Uterus (tissue), 4 donors: ENCODE results near the gene TFF1. TPM values are rescaled to one million over a fixed set of nuclear protein-coding genes. Genes with fewer than 3 reads are reported as not detected.

Experiments
- DNase-seq, 2 donors: peaks; one replicate each; pipeline ENCODE4 v3.0.0-alpha.2; 2019 to 2020
- H3K27ac ChIP-seq, 2 donors: fragments of 200-600 bp; sonication (generic); 1 replicate in 1 of 2; 2 replicates in 1 of 2; pipeline ENCODE4 v1.5.1; 2016 to 2018
- H3K27me3 ChIP-seq, 2 donors: fragments of 200-600 bp; sonication (generic); one replicate each; pipeline ENCODE4 v1.5.1; 2018 to 2019; ENCODE audit warnings: control low read depth in 1 of 2
- H3K36me3 ChIP-seq, 2 donors: fragments of 200-600 bp; sonication (generic); one replicate each; pipeline ENCODE4 v1.5.1; 2019; ENCODE audit warnings: control low read depth in 1 of 2
- H3K4me1 ChIP-seq, 2 donors: fragments of 200-600 bp; sonication (generic); one replicate each; pipeline ENCODE4 v1.5.1; 2018 to 2019; ENCODE audit warnings: control low read depth in 1 of 2
- H3K4me3 ChIP-seq, 2 donors: fragments of 200-600 bp; sonication (generic); 1 replicate in 1 of 2; 2 replicates in 1 of 2; pipeline ENCODE4 v1.5.1; 2018 to 2019; ENCODE audit warnings: mild to moderate bottlenecking in 1 of 2
- H3K9me3 ChIP-seq, 2 donors: fragments of 200-600 bp; sonication (generic); one replicate each; pipeline ENCODE4 v1.5.1; 2019; ENCODE audit warnings: control low read depth in 1 of 2
- POLR2A ChIP-seq, 2 donors: fragments of 450-650 bp; IDR thresholded peaks; one replicate each; pipeline ENCODE4 v1.6.1; 2016; ENCODE audit warnings: antibody characterized with exemption in 2 of 2, mild to moderate bottlenecking in 1 of 2, moderate library complexity in 1 of 2
- intact Hi-C: fragments of 100-400 bp; cut with DNase I; formaldehyde crosslinking; loops from one replicate; pipeline ENCODE4 v1.15.1; 2023; ENCODE audit warnings: low total_unique reads
- total RNA-seq, 4 donors: library from RNA; depleted of rRNA in 3 of 4; stranded (reverse); fragments of >200 nt in 3 of 4; gene quantifications; one replicate each; pipeline versions ENCODE4 v1.1.0 to v1.2.4, GENCODE V29; 2014 to 2023
- TF ChIP-seq, protein P1 (sequence below), 4 experiments: fragments of 200-600 bp in 2 of 4; fragments of 450-650 bp in 2 of 4; sonication (generic) in 2 of 4; IDR thresholded peaks; one replicate each; pipeline ENCODE4 v1.5.1; 2016 to 2019; ENCODE audit warnings: antibody characterized with exemption in 4 of 4, mild to moderate bottlenecking in 2 of 4, moderate library complexity in 1 of 4
- donor health status: DM: yes; HTN: yes; CAD: no.

Gene TFF1
- total RNA-seq, 4 donors from 2014 or later = not detected

DNA sequence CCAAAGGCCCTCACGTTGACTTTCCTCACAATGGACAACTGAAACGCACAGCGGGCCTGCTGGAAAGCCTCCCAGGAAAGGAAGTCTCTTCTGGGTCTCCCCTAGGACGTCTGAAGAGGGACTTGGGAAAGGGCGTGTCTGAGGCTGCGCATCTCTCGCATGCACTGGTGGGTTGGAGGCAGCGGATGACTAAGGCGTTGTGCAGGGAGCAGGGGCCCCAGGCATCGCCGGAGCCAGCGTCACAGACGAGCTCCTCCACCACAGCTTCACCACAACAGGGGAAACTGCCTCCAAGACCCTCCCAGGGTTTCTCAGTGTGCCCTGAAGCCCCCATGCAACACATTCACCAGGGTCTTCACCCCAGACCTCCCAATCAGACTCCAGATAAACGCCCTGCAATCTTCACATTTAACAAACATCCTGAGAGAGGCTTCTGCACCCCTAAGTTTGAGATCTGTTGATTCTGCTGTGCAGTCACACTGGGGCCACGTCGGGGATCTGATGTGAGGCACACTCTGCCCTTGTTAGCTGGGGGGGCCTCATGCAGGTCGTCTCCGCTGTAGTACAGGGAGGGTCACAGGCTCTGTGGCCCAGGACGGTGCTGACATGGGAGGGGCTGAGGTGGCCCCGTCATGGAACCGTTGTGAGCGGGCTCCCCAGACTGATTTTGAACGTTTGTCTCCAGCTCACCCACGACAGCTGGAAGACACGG, 7.0 kb upstream of the TFF1 start:
- no peaks in the 10 kb centered on the region for H3K4me1 ChIP-seq
- no peaks in the 10 kb centered on the region for H3K36me3 ChIP-seq
- DNase-seq = no peak
- H3K9me3 ChIP-seq = no peaks in the 10 kb centered on the region
- H3K27me3 ChIP-seq = no peaks in the 10 kb centered on the region
- H3K4me3 ChIP-seq = no peak overlapping the region
- intact Hi-C loops = no loop called here
- H3K27ac ChIP-seq = no peak overlapping the region
- TF ChIP-seq POLR2A (IDR thresholded peaks at IDR 0.05) = no peak
- TF ChIP-seq, protein P1, sequence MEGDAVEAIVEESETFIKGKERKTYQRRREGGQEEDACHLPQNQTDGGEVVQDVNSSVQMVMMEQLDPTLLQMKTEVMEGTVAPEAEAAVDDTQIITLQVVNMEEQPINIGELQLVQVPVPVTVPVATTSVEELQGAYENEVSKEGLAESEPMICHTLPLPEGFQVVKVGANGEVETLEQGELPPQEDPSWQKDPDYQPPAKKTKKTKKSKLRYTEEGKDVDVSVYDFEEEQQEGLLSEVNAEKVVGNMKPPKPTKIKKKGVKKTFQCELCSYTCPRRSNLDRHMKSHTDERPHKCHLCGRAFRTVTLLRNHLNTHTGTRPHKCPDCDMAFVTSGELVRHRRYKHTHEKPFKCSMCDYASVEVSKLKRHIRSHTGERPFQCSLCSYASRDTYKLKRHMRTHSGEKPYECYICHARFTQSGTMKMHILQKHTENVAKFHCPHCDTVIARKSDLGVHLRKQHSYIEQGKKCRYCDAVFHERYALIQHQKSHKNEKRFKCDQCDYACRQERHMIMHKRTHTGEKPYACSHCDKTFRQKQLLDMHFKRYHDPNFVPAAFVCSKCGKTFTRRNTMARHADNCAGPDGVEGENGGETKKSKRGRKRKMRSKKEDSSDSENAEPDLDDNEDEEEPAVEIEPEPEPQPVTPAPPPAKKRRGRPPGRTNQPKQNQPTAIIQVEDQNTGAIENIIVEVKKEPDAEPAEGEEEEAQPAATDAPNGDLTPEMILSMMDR (IDR thresholded peaks at IDR 0.05) = no peak

- H3K36me3 ChIP-seq = no peaks in the 10 kb centered on the region
- intact Hi-C loops = no loop called here
- no peak for TF ChIP-seq POLR2A (IDR thresholded peaks at IDR 0.05)
- TF ChIP-seq, protein P1 (IDR thresholded peaks at IDR 0.05) = no peak
- no peaks in the 10 kb centered on the region for H3K27me3 ChIP-seq
- no peak overlapping the region for H3K4me3 ChIP-seq
- H3K9me3 ChIP-seq = no peaks in the 10 kb centered on the region
- H3K27ac ChIP-seq = no peak overlapping the region
- no peaks in the 10 kb centered on the region for H3K4me1 ChIP-seq
- no peak for DNase-seq
Measured at GRCh38 chr21:42370894-42371654, 4.7 kb upstream of the TFF1 start.

- H3K27me3 ChIP-seq = no peaks in the 10 kb centered on the region
- no peaks in the 10 kb centered on the region for H3K4me1 ChIP-seq
- H3K36me3 ChIP-seq = no peaks in the 10 kb centered on the region
- intact Hi-C loops = no loop called here
- DNase-seq = no peak
- no peaks in the 10 kb centered on the region for H3K9me3 ChIP-seq
- H3K27ac ChIP-seq = no peak overlapping the region
- TF ChIP-seq POLR2A (IDR thresholded peaks at IDR 0.05) = no peak
- TF ChIP-seq, protein P1 (IDR thresholded peaks at IDR 0.05) = no peak
- no peak overlapping the region for H3K4me3 ChIP-seq
Measured at GRCh38 chr21:42369821-42370220, 3.5 kb upstream of the TFF1 start.

GRCh38 chr21:42367367-42368165, 1.2 kb upstream of the TFF1 start:
- no peak for DNase-seq
- no peak for TF ChIP-seq POLR2A (IDR thresholded peaks at IDR 0.05)
- TF ChIP-seq, protein P1 (IDR thresholded peaks at IDR 0.05) = no peak
- H3K9me3 ChIP-seq = no peaks in the 10 kb centered on the region
- no peak overlapping the region for H3K4me3 ChIP-seq
- no peak overlapping the region for H3K27ac ChIP-seq
- intact Hi-C loops = no loop called here
- H3K4me1 ChIP-seq = no peaks in the 10 kb centered on the region
- no peaks in the 10 kb centered on the region for H3K27me3 ChIP-seq
- H3K36me3 ChIP-seq = no peaks in the 10 kb centered on the region
